Cerebellar cortex (tissue), 1 donor: Measurements from ENCODE around the gene PTGDR2.

Source experiments
- DNase-seq: peaks from one replicate; pipeline ENCODE4 v3.0.0-alpha.2; 2015; ENCODE audit warnings: low spot score

PTGDR2 gene

DNA sequence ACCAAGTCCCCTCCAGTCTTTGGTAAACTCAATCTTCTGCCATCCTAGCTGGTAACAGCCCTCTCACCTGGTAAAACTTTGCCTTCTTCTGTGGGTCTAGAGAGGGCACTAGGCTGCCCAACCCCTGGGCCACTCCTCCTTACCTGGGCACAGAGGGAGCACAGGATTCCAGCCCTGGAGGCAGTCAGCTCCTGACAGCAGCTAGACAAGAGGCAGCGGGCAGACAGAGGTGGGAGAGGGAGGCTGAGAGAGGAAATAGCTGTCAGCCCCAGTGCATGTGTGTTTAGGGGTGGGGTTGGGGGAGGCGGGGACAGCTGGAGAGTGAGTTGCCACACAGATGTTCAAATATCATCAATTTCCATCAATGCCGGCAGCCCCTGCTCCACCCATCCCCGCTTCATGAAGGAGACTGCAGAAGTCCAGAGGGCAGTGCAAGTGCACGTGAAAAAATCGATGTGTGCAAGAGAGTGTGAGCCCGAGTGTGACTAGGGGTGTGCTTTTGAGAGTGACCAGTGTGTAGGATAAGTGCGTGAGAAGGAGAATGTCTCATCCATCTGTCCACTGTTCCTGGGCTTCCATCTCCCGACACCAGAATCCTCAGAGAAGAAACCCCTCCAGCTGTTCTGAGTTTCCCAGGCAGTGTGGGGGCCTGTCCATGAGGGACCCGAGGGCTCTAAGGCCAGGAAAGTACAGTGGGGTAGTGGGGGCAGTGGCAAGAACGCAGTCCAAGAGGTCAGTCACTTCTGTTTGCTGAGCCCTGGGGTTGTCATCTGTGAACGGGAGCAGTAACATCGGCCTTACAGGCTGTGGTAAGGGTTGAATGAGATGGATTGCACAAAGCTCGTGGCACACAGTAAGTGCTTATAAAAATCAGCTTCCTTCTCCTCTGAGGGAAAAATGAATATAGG lies at the start of gene PTGDR2:
Gene PTGDR2, minus strand, starts transcription at position 225 of the 908 bp plus-strand sequence. CDS start 2,228 bp downstream, outside the sequence.
- no peak for DNase-seq

DNA sequence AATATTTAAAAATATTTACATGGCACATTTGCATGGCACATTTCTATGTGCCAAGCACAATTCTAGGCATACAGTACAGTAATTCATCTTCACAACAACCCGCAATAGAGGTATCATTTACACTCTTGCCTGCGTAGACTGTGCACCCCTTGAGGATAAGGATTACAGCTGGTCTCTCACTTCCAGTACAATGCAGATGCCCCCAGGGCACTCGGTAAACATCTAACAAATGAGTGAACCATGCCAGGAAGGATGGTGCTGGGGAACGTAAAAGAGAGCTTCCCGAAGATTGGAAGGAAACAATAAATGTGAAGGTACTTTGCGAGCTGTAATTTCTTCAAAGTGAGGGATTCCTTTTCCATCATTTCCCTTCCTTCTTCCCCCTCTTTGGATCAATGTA lies 49.3 kb upstream of the PTGDR2 start:
- DNase-seq, result no peak

DNA sequence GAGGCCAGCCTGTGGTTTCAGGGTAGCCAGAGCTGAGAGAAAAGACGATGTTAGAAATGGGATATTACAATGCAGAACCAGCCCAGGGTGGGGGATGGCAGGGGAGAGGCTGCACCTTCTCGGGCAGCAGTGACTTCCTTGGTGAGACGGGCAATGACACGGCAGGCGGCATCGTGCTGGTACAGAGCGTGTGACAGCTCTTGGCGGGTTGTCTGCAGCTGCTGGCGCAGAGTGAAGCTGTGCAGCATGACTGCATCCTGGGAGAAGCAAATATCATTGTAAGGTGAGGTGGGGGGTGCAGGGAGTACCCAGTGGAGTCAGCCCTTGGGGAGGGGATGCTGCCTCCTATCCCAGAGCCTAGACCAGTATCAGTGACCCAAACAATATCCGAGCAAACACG lies 46.9 kb upstream of the PTGDR2 start:
- DNase-seq, result no peak

DNA sequence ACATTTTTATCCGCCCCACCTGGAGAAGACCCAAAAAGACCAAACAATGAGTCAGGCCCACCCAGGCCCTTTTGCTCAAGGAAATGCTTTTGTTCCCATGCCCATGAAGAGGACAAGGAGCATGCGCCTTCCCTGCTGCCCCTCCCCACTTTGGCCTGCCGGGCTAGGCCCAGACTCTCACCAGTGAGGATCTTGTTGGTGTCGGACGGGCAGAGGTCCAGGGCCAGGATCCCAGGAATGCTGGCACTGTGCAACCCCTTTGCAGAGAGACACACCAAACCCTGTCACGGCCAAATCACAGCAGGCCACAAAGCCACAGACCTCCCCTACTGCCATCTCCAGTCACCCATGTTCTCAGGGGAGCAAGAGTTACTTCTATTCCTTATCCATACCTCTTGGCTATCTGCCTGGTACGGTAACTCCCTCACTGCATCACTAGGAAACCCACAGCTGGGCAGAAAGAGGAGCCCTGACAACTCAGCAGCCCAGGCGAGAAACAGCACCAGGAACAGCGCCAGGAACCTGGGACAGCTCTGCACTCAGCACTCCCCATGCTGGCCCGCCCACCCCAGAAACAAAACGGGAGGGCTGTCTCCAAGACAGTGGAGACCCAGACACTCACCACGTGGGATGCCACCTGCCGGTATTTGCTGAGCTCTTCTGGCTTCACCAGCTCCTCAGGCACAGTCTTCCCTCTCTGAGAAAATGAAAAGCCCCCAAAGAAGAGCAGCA lies 45.1 kb upstream of the PTGDR2 start:
- no peak for DNase-seq

DNA sequence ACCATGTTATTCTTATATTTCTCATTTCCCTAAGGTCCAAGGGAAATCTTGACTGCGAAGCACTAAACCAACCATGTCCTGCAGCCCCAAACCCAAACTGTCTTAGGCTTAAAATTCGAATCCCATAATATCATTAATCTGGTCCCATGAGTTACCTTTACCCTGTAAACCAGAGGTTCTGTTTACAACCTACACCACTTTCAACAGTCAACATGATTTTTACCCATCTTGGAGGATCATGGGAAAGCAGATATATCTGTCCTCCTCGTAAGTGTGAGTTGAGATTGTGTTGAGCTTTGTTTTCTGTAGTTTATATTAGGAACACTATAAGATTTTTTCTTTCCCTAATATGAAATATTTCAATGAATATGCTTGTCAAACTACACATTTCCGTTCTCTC lies 44.2 kb upstream of the PTGDR2 start:
- DNase-seq, result no peak

DNA sequence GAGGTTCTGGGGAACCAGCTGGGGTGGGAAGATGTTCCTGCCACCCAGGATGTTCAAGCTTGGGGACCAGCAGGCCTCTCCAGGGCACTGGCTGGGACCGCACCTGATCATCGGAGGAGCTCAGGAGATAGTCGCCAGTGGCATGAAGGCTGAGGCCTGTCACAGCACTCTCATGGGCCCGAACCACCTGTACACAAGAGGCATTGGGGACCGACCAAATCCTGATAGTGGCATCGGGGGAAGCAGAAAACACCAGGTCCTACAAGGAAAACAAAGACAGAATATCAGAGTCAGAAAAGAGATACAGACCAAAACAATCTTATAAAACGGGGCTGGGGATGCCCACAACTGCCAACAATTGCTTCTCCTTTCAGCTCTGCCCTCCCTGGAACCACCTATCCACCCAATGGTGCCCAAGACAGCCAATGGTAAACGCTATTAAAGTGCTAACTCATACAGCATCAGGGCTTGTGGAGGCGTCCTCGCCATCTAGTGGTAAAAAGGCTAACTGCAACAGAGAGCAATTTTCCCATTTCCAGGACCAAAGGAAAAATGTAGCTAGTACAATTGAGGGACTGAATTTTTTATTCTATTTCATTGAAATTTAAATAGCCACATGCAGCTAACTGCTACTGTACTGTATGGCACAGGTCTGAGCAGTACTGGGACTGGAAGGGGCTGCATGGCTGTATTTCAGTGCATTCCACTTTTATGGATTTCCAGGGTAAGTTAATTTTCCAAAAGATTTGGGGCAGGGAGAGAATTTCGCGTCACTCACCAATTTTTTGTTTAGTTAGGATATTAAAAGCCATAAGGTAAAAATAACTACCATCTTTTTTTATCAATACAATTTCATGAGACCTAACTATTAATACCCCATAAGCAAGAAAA lies 43.5 kb upstream of the PTGDR2 start:
- DNase-seq, result peak; percentile 77

DNA sequence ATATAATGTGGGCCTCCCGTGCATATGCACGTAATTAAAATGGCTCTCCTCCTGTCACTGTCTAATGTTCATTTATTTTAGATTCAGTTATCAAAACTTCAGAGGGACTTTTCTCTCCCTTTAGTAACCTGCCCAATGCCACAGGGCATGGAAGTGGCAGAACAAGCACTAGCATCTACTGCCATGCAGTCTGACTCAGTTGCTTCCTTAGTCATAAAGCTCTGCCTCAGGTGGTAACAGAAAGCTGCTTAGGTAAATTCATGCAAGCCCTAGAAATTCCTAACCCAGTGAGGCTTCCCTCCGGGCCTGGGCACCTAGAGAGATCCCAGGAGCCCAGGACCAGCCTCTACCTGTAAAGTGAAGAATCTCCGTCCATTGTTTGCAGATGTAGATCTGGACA lies 41.7 kb upstream of the PTGDR2 start:
- no peak for DNase-seq

DNA sequence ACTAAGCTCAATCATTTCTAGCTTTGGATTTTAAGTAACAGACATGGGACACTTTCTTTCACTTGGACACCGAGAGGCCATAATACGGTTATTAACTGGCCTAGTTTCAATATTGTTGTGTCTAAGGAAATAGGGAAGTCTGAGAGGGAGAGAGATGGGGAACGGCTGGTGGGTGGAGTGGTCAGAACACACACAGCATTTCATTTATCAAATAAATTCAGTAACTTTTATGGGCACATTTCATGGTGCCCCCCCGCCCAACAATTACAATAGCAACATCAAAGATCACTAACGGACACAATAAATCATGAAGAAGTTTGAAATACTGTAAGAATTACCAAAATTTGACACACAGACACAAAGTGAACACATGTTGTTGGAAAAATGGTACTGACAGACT lies 39.9 kb upstream of the PTGDR2 start:
- DNase-seq, result no peak

DNA sequence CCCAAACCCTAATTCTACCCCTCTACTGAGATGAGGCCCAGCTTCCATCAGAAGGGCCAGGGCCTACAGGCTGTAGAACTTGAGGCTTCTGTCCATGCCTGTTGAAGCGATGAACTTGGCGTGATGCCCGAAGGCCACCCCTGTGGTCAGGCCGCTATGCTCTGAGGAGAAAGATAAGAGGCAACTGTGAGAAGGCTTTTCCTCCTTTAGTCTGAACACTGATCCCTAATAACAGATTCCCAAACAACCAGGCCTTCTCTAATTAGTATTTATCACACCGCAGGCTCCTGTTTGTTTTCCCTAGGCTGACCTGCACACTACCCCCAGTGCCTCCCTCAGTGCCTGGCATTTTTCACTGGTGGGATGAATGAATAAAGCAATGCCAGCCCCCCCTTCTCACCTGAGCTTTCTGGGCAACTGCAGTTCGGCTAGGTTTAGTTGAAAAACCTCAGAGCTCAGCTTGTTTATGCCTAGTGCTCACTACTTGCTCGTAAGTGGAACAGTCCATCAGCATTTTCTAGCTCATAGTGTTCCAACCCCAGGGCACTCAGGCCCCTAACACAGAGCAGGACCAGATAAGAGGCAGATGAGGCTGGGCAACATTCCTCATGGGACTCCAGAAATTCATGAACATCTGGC lies 35.5 kb upstream of the PTGDR2 start:
- DNase-seq, result no peak

DNA sequence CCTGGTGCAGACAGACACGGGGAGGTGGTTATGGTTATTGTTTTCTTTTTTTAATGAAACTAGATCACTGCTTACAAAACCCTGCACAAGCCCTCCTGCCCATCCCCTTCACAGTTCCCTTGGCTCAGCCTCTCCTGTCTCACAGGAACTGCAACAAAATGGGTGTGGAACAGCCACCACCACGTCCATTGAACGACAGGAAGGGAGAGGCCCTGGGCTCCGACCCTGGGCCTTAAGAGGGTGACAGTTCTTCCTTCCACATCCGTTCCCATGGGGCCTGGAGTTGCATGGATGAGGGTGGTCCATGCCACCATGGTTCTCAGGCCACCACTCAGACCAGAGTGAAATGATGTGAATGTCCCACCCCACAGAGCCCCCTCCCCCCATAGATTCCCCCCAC lies 34.9 kb upstream of the PTGDR2 start:
- DNase-seq, result no peak

DNA sequence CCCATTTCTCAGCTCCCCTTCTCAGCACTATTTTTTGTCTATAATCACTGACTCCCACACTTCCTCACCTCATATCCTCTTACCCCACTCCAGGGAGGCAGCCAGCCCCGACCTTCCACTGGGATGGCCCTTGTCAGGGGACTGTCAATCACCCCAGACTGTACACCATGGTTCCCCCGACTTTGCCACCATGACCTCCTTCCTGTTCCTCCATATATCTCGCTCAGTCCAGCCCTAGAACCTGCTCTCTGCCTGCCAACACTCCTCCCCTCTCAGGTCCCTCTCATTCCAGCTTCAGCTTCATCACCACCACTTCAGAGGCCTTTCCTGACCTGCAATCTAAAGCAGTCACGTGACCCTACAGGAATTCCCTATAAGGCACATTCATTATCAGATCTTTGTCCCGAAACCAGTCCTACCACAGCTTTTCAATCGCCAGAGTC lies 34.1 kb upstream of the PTGDR2 start:
- no peak for DNase-seq

DNA sequence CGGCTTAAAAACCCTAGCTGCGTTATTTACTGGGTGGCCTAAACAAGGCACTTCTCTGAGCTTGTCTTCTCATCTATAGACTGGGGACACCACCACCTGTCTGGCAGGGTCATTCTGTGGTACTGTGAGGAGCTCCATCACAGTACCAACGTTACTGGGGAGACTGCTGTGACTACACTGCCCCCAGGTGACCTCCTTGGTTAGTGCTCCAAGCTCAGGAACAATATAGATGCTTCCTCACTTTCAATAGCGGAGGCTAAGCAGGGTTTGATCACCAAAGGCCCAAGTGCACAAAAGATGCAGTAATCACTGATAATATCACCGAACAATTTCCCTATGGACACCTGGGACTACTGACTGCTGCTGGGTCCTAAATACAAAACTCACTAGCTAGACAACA lies 31.8 kb upstream of the PTGDR2 start:
- DNase-seq, result peak; percentile 77

DNA sequence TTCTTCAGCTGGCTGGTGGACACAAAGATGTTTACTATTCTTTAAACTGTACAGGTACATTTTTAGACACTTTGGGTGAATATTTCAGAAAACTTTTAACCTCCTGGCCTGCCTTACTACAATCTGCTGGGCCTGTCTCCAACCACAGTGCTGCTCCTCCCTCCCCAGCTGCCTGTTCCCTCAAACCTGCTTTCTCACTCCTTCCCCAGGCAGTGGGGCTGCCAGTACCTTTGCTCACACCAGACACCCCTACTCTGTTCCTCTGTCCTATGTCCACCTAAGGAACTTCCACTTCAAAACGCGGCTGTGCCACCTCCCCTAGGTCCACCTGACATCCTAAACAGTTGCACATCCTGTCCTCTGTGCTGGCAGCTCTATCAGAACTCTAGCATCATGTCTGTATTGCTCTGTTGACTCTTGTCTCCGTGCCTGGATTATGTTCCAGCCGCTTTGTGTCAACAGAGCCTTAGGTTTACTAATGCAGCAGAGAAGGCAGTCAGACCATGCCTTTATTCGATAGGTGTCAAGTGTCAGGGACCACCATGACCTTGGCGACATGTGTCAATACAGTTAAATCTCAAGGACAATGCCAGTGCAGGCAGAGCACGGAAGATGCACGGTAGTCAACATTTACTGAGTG lies 25.0 kb upstream of the PTGDR2 start:
- no peak for DNase-seq

DNA sequence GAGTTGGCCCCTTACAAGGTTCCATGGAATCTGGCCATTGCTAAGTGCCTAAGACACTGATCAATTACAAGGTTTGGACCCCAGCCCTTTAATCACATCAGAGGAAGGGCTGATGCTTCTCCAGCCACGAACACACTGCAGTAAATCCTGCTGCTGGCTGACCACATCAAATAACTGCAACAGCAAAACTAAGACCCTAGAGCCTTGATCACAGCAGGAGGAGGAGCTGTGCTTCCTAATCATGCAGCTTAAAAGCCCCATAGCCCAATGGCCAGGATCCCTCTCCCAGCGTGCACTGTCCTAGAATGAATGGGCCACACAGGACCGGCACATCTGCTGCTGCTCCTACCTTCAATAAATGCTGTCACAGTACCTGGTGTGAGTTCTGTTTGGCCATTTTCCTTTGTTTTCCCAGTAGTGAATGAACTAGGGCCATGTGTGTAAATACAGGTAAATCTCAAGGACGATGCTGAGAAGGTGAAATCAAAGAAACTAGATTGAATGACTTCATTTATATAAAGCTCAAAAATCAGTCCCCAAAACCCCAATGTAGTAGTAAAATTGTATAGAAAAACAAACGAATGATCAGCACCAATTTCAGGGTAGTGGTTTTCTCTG lies 24.3 kb upstream of the PTGDR2 start:
- DNase-seq, result no peak

DNA sequence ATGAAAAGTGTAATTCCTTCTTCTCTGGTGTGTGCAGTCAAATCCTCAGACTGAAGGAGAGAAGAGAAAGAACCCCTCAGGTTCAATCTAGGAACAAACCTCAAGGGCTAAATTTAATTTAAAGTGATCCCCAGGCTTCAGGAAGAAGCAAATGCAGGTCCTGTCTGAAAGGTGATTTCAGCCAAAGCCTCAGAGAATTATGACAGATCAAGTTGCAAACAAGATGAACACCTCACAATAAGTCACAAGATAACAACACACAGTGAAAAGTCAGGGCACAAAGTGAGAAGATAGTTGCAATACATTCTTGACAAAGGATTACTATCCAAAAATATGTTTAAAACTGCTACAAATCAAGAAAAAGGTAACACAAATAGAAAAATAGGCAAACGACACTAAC lies 23.4 kb upstream of the PTGDR2 start:
- DNase-seq, result no peak

DNA sequence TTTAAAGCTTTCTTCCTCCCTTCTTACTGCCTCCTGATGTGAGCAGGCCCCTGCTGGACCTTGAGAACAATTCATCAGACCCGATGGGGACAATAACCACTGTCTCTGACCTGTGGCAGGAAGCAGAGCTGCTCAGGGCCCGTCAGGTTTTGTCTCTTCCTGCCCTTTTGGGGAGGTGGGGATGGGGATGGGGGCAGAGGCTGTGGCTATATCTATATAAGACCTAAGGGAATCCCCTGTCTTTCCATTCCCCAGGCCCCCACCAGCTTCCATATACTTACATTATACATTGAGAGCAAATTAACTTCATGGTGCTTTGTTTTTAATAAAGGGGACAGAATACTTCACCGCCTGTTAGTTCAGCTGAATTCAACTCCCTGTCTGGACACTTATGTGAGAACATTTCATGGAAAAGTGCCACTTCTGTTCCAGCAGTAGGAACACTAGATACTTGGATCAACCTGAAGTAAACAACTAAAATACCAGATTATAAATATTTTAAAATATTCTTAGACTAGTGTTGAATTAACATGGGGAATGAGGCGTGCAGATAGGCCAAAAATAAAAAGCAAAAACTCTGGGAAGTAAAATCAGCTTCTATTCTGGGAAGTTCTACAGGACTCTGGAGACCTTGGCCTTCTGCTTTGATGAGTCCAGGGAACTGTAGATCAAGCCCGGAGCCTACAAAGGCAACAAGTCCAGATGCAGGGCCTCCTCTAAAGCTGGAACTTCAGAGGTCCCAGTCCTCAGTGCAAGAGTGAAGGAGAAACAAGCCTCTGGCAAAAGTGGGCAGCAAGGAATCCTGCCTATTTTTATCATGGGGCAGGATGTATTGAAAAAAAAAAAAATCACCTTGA lies 22.7 kb upstream of the PTGDR2 start:
- no peak for DNase-seq

DNA sequence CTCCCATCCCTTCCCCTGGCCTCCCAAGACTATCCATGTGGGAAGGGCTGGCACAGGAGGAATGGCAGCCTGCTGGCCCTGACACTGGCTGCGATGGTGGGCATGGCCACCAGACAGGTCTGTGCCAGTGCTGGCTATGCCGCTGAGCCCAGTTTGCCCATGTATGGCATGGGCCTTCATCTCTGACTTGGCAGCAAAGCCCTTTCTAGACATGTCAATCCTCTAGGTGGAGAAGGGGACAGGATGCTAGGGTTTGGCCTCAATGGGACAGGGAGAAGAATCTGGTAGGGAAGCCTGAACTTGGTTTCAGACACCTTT lies 20.4 kb upstream of the PTGDR2 start:
- DNase-seq, result no peak

DNA sequence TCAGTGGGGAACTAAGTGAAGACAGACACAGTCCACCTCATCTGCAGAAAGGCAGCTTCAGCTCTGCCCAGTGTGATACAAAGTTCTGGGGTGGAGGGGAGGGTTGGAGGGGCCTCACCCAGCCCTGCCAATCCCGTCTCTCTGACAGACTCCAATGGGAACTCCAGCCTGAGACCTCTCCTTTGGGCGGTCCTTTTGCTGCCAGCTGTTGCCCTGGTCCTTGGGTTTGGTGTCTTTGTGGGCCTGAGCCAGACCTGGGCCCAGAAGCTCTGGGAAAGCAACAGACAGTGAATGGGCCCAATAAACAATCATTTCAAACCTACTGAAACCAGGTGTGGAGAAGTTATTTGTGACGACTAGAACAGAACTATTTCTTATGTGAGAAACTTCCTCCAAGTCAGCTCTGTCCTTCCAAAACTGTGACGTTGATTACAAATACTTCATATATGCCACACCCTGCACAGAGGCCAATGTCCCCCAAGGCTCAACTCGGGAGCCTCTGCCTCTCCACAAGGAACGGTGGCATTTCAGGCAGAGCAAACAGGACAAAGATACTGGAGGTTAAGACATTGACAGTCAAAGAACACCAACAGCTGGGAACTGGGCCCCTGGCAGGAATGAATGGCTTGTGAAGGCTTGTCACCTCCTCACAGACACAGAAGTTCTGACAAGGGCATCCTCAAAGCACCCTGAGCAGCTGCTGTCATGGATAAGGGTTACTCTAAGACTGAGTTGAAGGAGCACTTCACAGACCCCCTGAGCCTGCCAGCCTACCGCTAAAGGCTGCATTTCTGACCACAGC lies 19.8 kb upstream of the PTGDR2 start:
- no peak for DNase-seq
